Stimulated activated CD8-positive, alpha-beta memory T cell treated with anti-CD3 and anti-CD28 coated beads, Interleukin-4, amount 100 ng/mL, for 24 hours (primary cell): ENCODE measurements around the gene CD79B.
A peak's percentile ranks its signal among the peaks of the same experiment; 100 is the strongest.

ENCODE experiments used
- DNase-seq: peaks from one replicate; pipeline ENCODE4 v3.0.0-alpha.2; 2020; ENCODE audit warnings: low read depth

Gene CD79B

DNA sequence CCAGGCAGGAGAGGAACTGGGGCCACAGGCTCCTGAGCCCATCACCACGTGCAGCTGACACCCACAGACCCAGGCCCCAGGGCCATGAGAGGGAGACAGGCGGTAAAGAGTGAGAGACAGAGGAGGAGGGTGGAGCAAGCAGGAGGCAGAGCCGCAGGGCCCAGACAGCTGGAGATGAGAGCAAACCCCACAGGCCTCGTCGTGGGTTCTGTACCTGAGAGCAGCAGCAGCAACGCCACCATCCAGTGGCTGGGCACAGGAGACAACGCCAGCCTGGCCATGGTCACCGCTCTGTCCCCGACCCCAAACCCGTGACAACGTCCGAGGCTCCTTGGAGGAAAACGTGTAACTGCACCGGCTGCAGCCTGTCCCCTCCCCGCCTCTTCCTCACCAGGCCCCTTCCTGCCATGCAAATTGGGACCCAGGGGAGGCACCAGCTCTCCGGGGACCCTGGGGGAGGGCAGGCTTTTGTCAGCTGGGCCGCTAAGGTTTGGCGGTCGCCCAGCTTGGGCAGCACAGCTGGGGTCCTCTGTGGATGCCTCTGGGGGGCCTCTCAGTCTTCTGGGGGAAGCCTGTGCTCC, at the start of gene CD79B:
CD79B (minus strand) TSS at position 351 of the 581 bp plus-strand sequence; CDS start at position 281, 70 bp downstream.
- DNase-seq = peak; percentile 15

GRCh38 chr17:63978272-63979200, 46.4 kb upstream of the CD79B start:
- DNase-seq = no peak

DNA sequence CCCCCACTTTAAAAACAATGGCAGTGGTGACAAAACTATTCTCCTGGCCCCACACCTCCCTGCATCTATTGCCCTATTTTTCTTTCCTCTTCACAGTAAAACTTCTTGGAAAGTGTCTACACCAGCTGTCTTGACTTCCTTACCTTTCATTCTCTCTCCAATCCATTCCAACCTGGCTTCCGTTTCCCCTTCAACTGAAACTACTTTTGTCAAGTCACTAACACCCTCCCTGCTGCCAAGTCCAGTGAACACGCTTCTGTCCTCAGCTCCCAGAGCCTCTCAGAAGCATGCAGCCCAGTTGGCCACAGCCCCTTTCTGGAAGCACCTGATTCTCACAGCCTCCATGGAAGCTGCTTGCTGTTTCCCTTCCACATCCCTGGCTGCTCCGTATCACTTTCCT, 44.6 kb upstream of the CD79B start:
- DNase-seq = no peak

DNA sequence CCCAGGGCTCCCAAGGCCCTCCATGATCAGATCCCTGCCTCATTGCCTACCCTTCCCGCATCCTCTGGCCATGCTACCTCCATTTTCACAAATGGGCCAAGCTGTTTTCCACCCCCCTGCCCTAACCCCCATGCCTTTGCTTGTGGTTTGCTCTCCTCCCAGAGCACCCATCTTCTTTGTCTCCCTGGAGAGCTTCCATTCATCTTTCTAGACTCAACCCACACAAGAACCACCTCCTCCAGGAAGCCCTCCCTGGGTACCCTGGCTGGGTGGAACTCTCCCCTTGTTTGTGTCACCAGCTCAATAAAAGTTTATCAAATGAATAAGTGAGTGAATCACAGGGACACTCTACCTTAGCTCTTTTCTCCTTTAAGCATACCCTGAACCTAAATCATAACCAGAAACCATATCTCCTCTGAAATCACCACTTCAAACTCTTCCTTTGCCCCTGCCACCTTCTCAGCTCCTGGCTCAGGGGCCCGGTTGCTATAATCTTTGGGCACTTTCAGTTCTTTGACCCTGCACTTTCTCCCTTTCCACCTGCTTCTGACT, 43.5 kb upstream of the CD79B start:
- DNase-seq = no peak

GRCh38 chr17:63974594-63975192, 42.6 kb upstream of the CD79B start:
- no peak for DNase-seq

- no peak for DNase-seq
These were observed 41.9 kb upstream of the CD79B start for GRCh38 chr17:63973930-63974593.

DNA sequence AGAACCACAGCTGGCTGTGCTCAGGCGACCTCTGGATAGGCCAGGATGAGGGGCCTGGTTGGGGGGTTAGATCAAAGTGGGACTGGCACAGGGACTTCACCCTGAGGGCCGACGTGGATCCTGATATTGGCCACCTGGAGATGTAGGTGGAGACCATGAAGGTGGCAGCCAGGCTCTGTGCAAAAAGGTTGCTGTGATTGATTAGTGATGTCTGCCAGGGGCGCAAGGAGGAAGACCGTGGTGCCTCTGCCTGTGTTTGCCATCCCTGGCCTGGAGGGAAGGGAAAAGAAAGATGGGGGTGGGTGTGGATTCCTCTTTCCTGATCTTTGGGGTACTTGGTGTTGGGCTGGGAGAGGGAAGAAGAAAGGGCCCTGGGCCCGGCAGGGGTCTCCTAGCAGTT, 41.1 kb upstream of the CD79B start:
- no peak for DNase-seq

DNA sequence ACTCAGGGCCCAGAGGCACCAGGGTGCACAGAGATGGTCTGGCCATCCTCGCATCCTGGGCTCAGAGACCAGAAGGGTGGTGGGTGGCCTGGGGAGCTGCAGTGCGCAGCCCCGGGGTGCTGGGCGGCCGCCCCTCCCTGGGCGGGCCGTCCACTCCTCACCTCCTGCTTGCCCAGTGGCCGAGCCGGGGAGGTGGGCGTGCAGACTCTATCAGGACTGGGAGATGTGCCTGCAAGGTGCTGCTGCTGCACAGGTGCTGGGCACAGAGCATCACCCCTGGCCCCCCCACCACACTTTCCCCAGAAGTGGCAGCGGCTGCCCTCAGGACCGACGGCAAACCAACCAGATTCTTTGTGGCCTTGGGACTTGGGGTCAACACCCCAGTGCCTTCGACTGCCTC, 40.7 kb upstream of the CD79B start, which contains the start of gene SCN4A:
SCN4A (minus strand) TSS at position 123 of the 400 bp plus-strand sequence; CDS start at position 46, 77 bp downstream.
- DNase-seq = no peak

DNA sequence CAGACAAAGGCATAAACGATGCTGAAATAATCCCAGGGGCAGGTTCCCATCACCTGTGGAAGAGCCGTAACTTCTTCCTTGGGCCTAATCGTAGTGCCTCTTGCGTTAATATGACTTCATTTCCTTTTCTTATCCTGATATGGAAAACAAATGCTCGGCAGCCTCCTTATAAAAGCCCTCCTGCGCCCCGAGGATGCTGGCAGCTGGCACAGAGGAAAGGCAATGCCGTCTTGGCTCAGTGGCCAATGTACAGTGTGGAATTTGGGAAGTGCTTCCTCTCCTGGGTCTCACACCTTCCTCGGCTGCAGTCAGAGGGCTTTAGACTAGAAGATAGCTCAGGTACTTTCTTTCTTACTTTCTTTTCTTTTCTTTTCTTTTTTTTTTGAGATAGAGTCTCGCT, 37.1 kb upstream of the CD79B start:
- no peak for DNase-seq

GRCh38 chr17:63967953-63968352, 35.8 kb upstream of the CD79B start:
- DNase-seq = no peak

DNA sequence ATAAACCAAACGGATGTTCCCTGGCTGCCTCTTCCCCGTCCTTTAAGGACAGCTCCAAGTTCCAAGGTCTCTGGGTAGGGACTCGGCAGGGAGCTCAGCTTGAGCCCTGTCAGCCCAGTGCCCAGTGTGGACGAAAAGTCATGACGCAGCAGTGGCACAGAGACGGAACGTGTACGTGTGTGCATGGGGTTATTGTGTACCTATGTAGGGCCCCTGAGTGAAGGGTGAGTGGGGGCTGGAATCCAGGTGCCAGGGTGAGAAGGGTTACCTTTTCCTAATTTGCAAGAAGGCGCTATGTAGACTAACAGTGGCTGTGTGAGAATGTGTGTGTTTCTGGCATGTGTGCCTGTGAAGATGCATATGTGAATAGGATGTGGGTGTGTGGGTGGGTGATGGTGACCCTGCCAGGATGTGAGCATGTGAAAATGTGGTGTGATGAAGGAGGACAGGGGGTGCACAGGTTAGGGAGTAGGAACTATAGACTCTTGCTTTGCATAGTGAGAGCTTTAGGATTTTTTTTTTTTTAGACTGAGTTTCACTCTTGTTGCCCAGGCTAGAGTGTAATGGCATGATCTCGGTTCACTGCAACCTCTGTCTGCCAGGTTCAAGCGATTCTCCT, 34.6 kb upstream of the CD79B start:
- DNase-seq = no peak

- no peak for DNase-seq
These were observed 31.0 kb upstream of the CD79B start for GRCh38 chr17:63963123-63963522.

GRCh38 chr17:63962298-63962744, 30.2 kb upstream of the CD79B start:
- no peak for DNase-seq

- DNase-seq = no peak
These were observed 29.5 kb upstream of the CD79B start for GRCh38 chr17:63961355-63962212.

- DNase-seq = no peak
These were observed 28.3 kb upstream of the CD79B start for GRCh38 chr17:63960430-63960829.

DNA sequence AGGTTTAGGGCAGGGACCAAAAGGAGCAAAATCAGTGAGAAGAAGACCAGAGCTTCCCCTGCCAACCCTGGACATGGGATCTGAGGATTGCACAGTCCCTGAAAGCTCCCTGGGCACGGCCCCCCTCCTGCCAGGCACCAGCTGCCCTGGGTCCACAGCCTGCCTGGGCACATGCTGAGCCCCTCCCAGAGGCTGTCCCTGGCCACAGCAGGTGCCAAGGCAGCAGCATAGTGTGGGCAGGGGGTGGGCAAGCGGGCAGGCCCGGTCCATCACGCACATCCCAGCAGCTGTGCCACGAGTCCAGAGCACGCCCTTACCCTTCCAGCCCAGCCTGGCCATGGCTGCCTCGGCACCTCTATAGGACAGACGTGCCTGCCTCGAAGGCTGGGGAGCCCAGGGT, 27.9 kb upstream of the CD79B start:
- no peak for DNase-seq

DNA sequence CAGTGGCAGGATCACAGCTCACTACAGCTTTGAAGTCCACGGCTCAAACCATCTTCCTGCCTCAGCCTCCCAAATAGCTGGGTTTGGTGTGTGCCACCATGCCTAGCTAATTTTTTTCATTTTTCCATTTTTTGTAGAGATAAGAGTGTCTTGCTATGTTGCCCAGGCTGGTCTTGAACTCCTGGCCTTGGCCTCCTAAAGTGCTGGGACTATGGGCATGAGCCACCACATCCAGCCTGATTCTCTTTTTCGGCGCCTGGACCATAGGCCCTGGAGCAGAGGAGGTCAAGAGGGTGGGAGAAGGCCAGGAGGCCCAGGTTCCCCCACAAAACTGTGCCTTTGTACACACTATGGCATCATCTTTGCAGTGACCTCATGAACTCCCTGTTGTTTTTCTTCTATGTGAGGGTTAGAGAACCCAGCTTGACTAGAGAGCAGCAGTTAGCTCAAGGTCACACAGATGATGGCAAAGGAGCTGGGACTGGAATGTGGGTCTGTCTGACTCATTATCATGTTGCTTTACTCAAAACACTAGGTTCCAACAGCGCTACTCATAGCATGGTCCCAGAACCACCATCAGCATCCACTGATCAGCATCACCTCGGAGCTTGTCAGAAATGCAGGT, 24.3 kb upstream of the CD79B start:
- no peak for DNase-seq

DNA sequence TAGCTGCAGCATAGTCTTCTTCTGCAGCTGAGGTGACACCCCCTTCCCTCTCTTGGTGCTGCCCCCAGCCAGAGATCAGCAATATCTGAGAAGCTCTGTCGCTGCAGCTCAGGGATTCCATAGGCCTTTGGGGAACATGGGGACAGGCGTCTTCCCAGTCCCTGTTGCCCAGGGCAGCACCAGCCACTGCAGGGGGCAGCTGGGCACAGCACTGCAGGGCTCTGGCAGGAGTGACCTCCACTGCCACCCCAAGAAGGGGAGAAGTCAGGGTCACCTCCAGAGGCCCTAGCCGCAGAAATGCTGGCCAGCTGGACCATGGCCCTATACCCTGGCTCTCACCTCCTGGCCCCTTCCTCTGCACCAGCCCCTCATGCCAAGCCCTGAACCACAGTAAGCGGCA, 23.7 kb upstream of the CD79B start:
- DNase-seq = no peak

DNA sequence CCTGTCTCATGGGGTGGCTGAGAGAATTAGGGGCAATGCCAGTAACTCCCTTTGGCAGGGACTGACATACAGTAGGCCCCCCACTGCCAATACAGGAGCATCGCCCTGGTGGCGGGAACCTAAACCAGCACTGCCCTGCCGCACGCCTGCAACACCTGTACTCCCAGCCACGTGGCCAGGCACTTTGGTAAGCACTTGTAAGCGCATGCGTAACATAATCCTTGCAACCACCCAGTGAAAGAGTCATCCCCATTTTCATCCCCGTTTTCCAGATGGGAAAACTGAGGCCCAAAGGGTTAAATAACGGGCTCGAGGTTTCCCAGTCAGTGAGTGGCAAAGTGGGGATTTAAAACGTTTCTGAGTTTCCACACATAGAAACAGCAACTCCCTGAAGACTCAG, 23.1 kb upstream of the CD79B start:
- DNase-seq = no peak

GRCh38 chr17:63954402-63955063, 22.4 kb upstream of the CD79B start:
- no peak for DNase-seq
